Aorta (tissue), 5 donors: Measurements from ENCODE around the gene EWSR1. TPM values are rescaled to one million over a fixed set of nuclear protein-coding genes. Genes with fewer than 3 reads are reported as not detected.

Experiments used
- ATAC-seq: fragments of 200-7000 bp; cut with Tn5 transposase; one replicate; pipeline ENCODE4 v1.9.1; 2022; ENCODE audit warnings: moderate library complexity; ENCODE audit not compliant: low FRiP score
- DNase-seq, 2 donors: peaks; one replicate each; pipeline ENCODE4 v3.0.0-alpha.2; 2020
- H3K27ac ChIP-seq, 2 donors: one replicate each; pipeline ENCODE4 v1.5.1; 2013; ENCODE audit warnings: low read length in 2 of 2, mild to moderate bottlenecking in 2 of 2, moderate library complexity in 2 of 2, control low read depth in 1 of 2, inconsistent platforms in 1 of 2, low read depth in 1 of 2
- H3K27me3 ChIP-seq, 2 donors: one replicate each; pipeline ENCODE4 v1.6.1; 2013; ENCODE audit warnings: control low read depth in 1 of 2, low read length in 1 of 2, mild to moderate bottlenecking in 1 of 2, moderate library complexity in 1 of 2; ENCODE audit not compliant: insufficient read depth in 2 of 2, control insufficient read depth in 1 of 2
- H3K36me3 ChIP-seq, 2 donors: one replicate each; pipeline ENCODE4 v1.6.1; 2013; ENCODE audit warnings: control low read depth in 1 of 2, low read length in 1 of 2, mild to moderate bottlenecking in 1 of 2; ENCODE audit not compliant: insufficient read depth in 2 of 2, control insufficient read depth in 1 of 2
- H3K4me1 ChIP-seq, 2 donors: one replicate each; pipeline ENCODE4 v1.6.1; 2013; ENCODE audit warnings: low read length in 2 of 2, control low read depth in 1 of 2, mild to moderate bottlenecking in 1 of 2, moderate library complexity in 1 of 2; ENCODE audit not compliant: insufficient read depth in 2 of 2, control insufficient read depth in 1 of 2
- H3K4me3 ChIP-seq, 2 donors: one replicate each; pipeline ENCODE4 v1.5.1; 2013; ENCODE audit warnings: low read length in 2 of 2, control low read depth in 1 of 2, mild to moderate bottlenecking in 1 of 2
- H3K9me3 ChIP-seq: one replicate; pipeline ENCODE4 v1.6.1; 2013; ENCODE audit warnings: mild to moderate bottlenecking, low read length; ENCODE audit not compliant: control insufficient read depth
- WGBS, 2 donors: extraction: QIAGEN DNeasy Blood & Tissue Kit; methylation state at CpG; one replicate each; pipeline ENCODE4 v1.1.7; 2013; 5-methylcytosine and 5-hydroxymethylcytosine counted together
- intact Hi-C, 2 donors: fragments of 100-400 bp; cut with DNase I; formaldehyde crosslinking; loops; one replicate each; pipeline versions ENCODE4 v1.14.2 to v1.15.0; 2022
- polyA plus RNA-seq, 2 donors: library from polyadenylated mRNA; stranded (reverse); fragments of 200-250 nt; gene quantifications; one replicate each; pipeline ENCODE4 v1.2.3, GENCODE V29; 2013
- total RNA-seq, 2 donors: library from RNA; stranded (reverse); fragmentation: NEBNext Ultra II Directional; extraction: Animal tissue kit (Norgen Biotek cat#: 25700); gene quantifications; one replicate each; pipeline ENCODE4 v1.2.1, GENCODE V29; 2021
- donor health status: healthy with polysubstance abuse.
- donor health status: Bipolar disorder and iron deficiency.
- donor health status: DM: no; HTN: no; CAD: no.
- donor health status: DM: no; HTN: no; CAD: no.
- donor health status: DM: yes; HTN: yes; CAD: no.

Gene EWSR1
- total and polyA plus RNA-seq, 4 donors = 74.8 to 207 (median 180) TPM

- WGBS, 2 donors = 95 to 98% methylated on average over 8 of the region's 8 CpGs
- H3K27ac ChIP-seq = no peak overlapping the region
- intact Hi-C loops = no loop called here
- no peaks in the 10 kb centered on the region for H3K27me3 ChIP-seq
- DNase-seq (no peak), ATAC-seq (no peak)
- no peak overlapping the region for H3K4me3 ChIP-seq
- no peaks in the 10 kb centered on the region for H3K4me1 ChIP-seq
- H3K36me3 ChIP-seq = peaks cover 0 to 3% of the 10 kb centered on the region in 2 donors
- H3K9me3 ChIP-seq = no peaks in the 10 kb centered on the region
These were observed 64.9 kb downstream of the EWSR1 start for GRCh38 chr22:29332886-29333496.

GRCh38 chr22:29334148-29334547, 66.1 kb downstream of the EWSR1 start:
- H3K9me3 ChIP-seq = no peaks in the 10 kb centered on the region
- ATAC-seq (no peak), DNase-seq (no peak)
- intact Hi-C loops = no loop called here
- no peaks in the 10 kb centered on the region for H3K27me3 ChIP-seq
- peaks cover 0 to 3% of the 10 kb centered on the region in 2 donors for H3K36me3 ChIP-seq
- no peak overlapping the region for H3K4me3 ChIP-seq
- H3K4me1 ChIP-seq = no peaks in the 10 kb centered on the region
- WGBS, 2 donors = 96 to 98% methylated on average over 7 of the region's 7 CpGs
- no peak overlapping the region for H3K27ac ChIP-seq

GRCh38 chr22:29334696-29335344, 66.8 kb downstream of the EWSR1 start:
- no peaks in the 10 kb centered on the region for H3K27me3 ChIP-seq
- no peak for DNase-seq
- no peak overlapping the region for H3K27ac ChIP-seq
- no peaks in the 10 kb centered on the region for H3K9me3 ChIP-seq
- peaks cover 0 to 3% of the 10 kb centered on the region in 2 donors for H3K36me3 ChIP-seq
- 92 to 93% methylated on average over 12 of the region's 12 CpGs for WGBS, 2 donors
- intact Hi-C loops = no loop called here
- H3K4me3 ChIP-seq = no peak overlapping the region
- ATAC-seq = no peak
- no peaks in the 10 kb centered on the region for H3K4me1 ChIP-seq

GRCh38 chr22:29335656-29336055, 67.6 kb downstream of the EWSR1 start:
- no peak for ATAC-seq

GRCh38 chr22:29336751-29337490, 68.9 kb downstream of the EWSR1 start:
- DNase-seq = no peak
- H3K27me3 ChIP-seq = no peaks in the 10 kb centered on the region
- intact Hi-C loops = no loop called here
- H3K36me3 ChIP-seq = peaks cover 0 to 6% of the 10 kb centered on the region in 2 donors
- no peaks in the 10 kb centered on the region for H3K9me3 ChIP-seq
- H3K4me1 ChIP-seq = no peaks in the 10 kb centered on the region
- no peak overlapping the region for H3K4me3 ChIP-seq
- no peak for ATAC-seq
- no peak overlapping the region for H3K27ac ChIP-seq
- WGBS, 2 donors = 81 to 85% methylated on average over 14 of the region's 14 CpGs

More at GRCh38 chr22:29335656-29336055, 67.6 kb downstream of the EWSR1 start:
- intact Hi-C loops = no loop called here
- 88 to 92% methylated on average over 11 of the region's 11 CpGs for WGBS, 2 donors
- no peak overlapping the region for H3K27ac ChIP-seq
- H3K36me3 ChIP-seq = peaks cover 0 to 3% of the 10 kb centered on the region in 2 donors
- H3K9me3 ChIP-seq = no peaks in the 10 kb centered on the region
- no peaks in the 10 kb centered on the region for H3K4me1 ChIP-seq
- no peak overlapping the region for H3K4me3 ChIP-seq
- no peaks in the 10 kb centered on the region for H3K27me3 ChIP-seq
- DNase-seq = no peak

- H3K36me3 ChIP-seq = peaks cover 0 to 6% of the 10 kb centered on the region in 2 donors
- WGBS, 2 donors = 74 to 77% methylated on average over 12 of the region's 12 CpGs
These were observed 69.7 kb downstream of the EWSR1 start for GRCh38 chr22:29337631-29338284.

GRCh38 chr22:29338398-29338797, 70.3 kb downstream of the EWSR1 start:
- intact Hi-C loops = no loop called here
- whole genome bisulfite sequencing, 2 donors = 92 to 93% methylated on average over 6 of the region's 6 CpGs
- Histone ChIP-seq H3K4me3 (no peak overlapping the region), H3K4me1 (no peaks in the 10 kb centered on the region), H3K36me3 (peaks cover 0 to 2% of the 10 kb centered on the region in 2 donors), H3K9me3 (no peaks in the 10 kb centered on the region), H3K27ac (no peak overlapping the region), H3K27me3 (no peaks in the 10 kb centered on the region)
- ATAC-seq (no peak), DNase-seq (no peak)

More at GRCh38 chr22:29337631-29338284, 69.7 kb downstream of the EWSR1 start:
- no peaks in the 10 kb centered on the region for H3K27me3 ChIP-seq
- no peak for DNase-seq
- no peaks in the 10 kb centered on the region for H3K9me3 ChIP-seq
- ATAC-seq = no peak
- intact Hi-C loops = no loop called here
- no peak overlapping the region for H3K27ac ChIP-seq
- no peak overlapping the region for H3K4me3 ChIP-seq
- H3K4me1 ChIP-seq = no peaks in the 10 kb centered on the region

GRCh38 chr22:29339381-29340235, 71.5 kb downstream of the EWSR1 start:
- H3K4me1 ChIP-seq = no peaks in the 10 kb centered on the region
- DNase-seq (no peak), ATAC-seq (no peak)
- no peaks in the 10 kb centered on the region for H3K9me3 ChIP-seq
- WGBS, 2 donors = 93% methylated on average over 20 to 23 of the region's 23 CpGs
- H3K27ac ChIP-seq = no peak overlapping the region
- H3K27me3 ChIP-seq = no peaks in the 10 kb centered on the region
- intact Hi-C loops = no loop called here
- H3K4me3 ChIP-seq = no peak overlapping the region
- peaks cover 0 to 2% of the 10 kb centered on the region in 2 donors for H3K36me3 ChIP-seq
